GM12873 (cell line): Measurements from ENCODE around the gene POGK.

Source experiments
- TF ChIP-seq, protein P1 (sequence below): IDR thresholded peaks from 2 replicates; pipeline ENCODE4 v1.5.1; 2012; ENCODE audit warnings: low read depth, mild to moderate bottlenecking, moderate library complexity, low read length, control low read depth; ENCODE audit not compliant: insufficient read depth; ENCODE audit errors: missing control alignments

The POGK gene

DNA sequence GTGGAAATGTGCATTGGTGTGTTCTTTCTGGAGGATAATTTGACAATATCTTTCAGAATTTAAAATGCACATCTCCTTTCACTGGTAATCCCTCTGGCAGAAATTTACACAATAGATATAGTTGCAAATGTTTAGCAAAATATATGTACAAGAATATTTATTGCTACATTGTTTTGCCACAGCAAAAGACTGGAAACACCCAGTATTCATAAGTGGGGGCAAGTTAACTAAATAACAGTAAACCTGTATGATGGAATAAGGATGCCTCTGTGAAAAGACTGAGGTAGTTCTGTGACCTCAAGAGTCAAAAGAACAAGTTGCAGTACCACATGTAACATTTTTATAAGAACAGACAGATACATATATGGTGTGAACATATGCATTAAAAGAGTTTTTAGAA is 50.5 kb downstream of the POGK start:
- TF ChIP-seq, protein P1, sequence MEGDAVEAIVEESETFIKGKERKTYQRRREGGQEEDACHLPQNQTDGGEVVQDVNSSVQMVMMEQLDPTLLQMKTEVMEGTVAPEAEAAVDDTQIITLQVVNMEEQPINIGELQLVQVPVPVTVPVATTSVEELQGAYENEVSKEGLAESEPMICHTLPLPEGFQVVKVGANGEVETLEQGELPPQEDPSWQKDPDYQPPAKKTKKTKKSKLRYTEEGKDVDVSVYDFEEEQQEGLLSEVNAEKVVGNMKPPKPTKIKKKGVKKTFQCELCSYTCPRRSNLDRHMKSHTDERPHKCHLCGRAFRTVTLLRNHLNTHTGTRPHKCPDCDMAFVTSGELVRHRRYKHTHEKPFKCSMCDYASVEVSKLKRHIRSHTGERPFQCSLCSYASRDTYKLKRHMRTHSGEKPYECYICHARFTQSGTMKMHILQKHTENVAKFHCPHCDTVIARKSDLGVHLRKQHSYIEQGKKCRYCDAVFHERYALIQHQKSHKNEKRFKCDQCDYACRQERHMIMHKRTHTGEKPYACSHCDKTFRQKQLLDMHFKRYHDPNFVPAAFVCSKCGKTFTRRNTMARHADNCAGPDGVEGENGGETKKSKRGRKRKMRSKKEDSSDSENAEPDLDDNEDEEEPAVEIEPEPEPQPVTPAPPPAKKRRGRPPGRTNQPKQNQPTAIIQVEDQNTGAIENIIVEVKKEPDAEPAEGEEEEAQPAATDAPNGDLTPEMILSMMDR: no peak

- TF ChIP-seq, protein P1: no peak
These were observed 56.5 kb downstream of the POGK start for GRCh38 chr1:166895766-166896165.

- TF ChIP-seq, protein P1: no peak
These were observed 60.5 kb downstream of the POGK start for GRCh38 chr1:166899769-166900168.

- TF ChIP-seq, protein P1: no peak
These were observed 61.7 kb downstream of the POGK start for GRCh38 chr1:166900987-166901386.

DNA sequence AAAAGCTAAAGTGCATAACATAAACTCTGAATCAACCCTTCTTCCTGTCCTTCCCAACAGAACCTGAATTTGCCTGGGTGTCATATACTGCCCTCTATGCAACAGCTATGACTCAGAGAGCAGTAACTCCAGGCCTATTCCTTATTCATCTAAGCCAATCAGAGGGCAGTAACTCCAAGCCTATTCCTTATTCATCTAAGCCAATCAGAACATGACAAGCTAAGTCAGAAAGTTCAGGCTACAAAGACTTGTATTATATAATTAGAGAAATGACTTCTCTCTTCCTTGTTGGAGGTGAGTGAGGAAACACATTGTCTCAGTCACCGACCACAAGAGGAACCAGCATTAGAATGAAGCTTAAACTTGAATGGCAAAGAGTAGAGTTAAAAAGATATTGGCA is 63.0 kb downstream of the POGK start:
- TF ChIP-seq, protein P1: no peak

GRCh38 chr1:166903232-166903631 is 64.0 kb downstream of the POGK start:
- TF ChIP-seq, protein P1: no peak

GRCh38 chr1:166905136-166905535 is 65.9 kb downstream of the POGK start:
- TF ChIP-seq, protein P1: no peak
